Stimulated activated CD4-positive, alpha-beta T cell treated with anti-CD3 and anti-CD28 coated beads, Interleukin-15, amount 100 ng/mL, for 1 hour (primary cell): ENCODE results near the gene USP28.

Source experiments
- DNase-seq, 2 donors: peaks; one replicate each; pipeline ENCODE4 v3.0.0-alpha.2; 2020; ENCODE audit warnings: low read depth in 1 of 2, low spot score in 1 of 2

USP28 gene

GRCh38 chr11:113876798-113877669, 1.7 kb upstream of the USP28 start:
- no peak for DNase-seq

GRCh38 chr11:113876074-113876797, 864 bp upstream of the USP28 start:
- no peak for DNase-seq

DNA sequence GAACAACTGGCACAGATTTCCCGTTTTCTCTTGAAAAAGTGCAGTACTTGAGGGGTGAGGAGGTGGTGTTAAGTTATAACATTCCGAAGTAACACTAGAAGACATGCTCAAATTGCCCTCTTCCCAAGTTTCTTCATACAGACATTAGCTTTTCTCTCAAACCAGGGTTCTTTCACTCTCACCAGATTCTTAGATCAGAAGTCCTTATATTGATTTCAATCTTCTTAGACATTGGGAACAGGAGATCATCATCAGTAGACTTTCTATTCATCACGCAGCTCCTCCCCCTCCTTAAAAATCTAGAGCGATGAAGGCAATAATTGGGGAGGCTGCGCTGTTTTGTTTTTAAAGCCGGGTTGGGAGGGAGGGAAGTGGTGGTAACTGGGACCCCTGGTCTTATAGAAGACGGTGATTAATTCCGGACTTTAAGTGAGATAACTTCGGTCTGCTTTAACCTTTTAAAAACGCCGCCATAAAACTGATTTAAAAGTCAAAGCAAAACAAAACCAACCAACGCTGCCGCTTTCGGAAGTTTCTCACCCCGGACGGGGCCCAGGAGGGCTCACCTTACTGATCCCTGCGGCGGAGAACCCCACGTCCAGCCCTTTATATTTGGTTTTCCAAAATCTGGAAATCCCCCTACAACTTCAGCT, 665 bp downstream of the USP28 start:
- peak in 1 of 2 donors; percentile 33 for DNase-seq

DNA sequence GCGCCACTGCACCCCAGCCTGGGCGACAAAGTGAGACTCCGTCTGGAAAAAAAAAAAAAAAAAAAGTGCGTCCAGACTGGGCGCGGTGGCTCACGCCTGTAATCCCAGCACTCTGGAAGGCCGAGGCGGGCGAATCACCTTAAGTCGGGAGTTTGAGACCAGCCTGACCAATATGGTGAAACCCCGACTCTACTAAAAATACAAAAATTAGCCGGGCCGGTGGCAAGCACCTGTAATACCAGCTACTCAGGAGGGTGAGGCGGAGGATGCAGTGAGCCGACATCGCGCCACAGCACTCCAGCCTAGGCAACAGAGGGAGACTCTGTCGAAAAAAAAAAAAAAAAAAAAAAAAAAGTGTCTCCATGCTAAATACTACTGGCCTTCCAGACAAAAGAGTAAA, 1.3 kb downstream of the USP28 start:
- DNase-seq, result no peak

- DNase-seq, result no peak
Measured at GRCh38 chr11:113873236-113873626, 2.1 kb downstream of the USP28 start.

GRCh38 chr11:113871336-113871735, 4.0 kb downstream of the USP28 start:
- no peak for DNase-seq

DNA sequence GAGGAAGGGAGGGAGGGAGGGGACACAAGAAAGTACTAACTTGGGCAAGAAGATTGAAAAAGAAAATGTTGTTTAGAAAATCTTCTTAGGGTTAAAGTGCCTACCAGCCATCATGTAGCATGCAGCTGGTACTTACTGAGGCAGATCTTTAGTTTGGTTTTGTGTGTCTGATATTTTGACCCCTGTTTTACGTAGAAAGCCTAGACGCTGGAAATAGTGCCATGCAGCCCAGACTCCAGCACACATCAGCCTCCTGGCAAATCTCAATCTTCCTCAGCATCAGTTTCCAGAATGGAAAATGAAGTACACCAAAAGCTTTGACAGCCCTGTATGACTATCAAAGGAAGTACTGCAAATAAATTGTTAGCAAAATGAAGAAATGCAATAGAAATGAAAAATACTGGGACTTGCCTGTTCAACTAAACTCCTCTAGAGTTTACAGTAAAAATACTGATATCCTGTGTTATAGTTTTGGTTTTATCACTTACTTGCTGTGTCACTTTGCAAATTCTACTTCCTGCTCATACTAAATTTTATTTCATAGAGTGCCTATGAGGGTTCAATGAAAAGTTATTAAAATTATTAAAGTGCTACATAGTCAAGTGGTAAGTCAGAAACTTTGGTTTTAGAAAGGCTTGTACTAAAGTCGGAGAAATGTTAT, 7.4 kb downstream of the USP28 start:
- DNase-seq, result no peak

DNA sequence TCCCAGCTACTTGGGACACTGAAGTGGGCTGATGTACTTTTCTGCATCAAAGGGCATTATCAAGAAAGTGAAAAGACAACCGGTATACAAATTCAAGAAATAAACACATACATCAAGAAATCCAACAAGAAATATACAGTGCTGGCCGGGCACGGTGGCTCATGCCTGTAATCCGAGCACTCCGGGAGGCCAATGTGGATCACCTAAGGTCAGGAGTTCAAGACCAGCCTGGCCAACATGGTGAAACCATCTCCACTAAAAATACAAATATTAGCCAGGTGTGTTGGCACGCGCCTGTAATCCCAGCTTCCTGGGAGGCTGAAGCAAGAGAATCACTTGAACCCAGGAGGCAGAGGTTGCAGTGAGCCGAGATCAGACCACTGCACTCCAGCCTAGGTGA, 9.5 kb downstream of the USP28 start:
- DNase-seq, result no peak

- no peak for DNase-seq
Measured at GRCh38 chr11:113864410-113864809, 11.0 kb downstream of the USP28 start.

DNA sequence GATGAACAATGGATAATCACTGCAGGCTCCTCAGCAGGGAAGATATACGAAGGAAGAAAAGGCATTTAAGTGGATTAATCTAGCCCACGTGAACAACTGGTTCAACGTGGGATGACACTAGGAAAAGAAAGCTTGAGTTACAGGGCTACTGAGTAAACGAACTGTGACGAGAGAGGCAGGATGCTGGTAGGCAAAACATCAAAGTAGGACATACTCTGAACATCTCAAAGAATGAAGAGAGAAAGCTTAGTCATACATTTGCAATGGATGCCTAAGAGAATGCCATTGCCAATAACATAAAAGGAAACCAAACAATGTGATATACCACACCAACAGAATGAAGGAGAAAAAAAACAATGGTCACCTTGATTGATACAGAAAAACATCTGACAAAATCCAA, 12.9 kb downstream of the USP28 start:
- DNase-seq, result no peak

DNA sequence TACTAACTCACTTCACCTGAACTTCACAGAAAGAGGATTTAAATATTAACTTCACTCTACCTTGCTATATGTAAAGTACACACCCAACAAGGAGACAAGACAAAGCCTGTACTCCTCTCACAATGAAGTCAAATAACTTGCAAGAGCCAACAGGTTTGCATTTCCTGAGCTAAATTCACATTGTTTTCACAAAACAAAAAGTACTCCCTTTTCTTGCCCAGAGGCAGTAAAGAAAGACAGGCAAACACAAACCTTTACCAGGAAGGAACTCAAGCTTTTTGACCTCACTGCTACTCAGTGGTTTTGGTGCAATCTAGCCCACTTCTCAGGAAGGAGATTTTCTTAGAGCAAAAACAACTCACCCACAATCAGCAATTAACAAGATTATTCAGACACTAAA, 15.7 kb downstream of the USP28 start:
- DNase-seq, result no peak

DNA sequence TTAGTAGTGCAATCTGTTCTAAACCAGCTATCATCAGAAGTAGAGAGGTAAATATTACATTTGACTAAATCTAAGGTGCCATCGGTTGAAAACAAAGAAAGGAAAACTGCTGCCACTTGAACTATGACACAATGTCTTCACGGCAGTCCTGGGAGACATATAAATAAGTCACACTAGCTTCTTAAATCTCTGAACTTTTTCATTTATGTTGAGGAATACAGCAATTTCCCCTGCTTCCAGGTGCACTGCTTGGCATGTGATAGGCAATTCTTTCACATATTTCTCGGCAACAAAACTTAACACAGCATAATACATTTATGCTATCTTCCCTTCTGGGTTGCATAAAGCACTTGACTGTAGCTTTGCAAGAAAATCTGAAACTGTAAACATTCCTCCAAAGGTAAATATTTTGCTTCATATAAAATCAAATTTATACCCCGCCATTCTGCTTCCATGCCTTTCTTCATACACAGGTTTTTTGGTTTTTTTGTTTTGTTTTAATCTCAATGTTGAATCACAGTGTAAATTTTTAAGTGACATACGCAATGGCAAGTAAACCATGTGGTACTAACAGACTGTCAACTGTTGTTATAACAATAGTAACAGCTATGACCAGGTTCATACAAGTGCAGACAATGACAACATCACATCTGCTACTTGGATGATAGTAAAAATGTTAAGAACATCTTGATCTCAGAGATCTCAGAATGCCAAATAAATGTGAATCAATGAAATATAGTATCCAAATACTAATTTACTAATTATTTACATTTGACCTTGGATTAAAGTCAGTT, 18.2 kb downstream of the USP28 start:
- no peak for DNase-seq

GRCh38 chr11:113855803-113856202, 19.6 kb downstream of the USP28 start:
- DNase-seq, result no peak

DNA sequence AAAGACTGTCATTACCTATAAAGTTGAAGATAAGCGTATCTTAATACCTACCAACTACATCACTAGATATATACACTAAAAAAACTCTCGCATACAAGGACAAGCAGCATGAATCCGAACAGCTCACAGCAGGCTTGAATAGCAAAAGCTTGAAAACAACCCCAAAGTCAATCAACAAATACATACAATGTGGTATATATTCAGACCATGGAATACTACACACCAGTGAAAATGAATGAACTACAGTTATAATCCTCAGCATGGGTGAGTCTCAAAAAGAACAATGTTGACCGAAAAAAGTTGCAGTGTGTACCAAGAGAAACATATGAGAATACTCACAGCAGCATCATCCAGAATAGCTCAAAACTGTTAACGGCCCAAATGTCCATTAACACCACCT, 25.2 kb downstream of the USP28 start:
- no peak for DNase-seq

GRCh38 chr11:113849713-113850112, 25.7 kb downstream of the USP28 start:
- no peak for DNase-seq

- DNase-seq, result no peak
Measured at GRCh38 chr11:113847580-113847979, 27.8 kb downstream of the USP28 start.

DNA sequence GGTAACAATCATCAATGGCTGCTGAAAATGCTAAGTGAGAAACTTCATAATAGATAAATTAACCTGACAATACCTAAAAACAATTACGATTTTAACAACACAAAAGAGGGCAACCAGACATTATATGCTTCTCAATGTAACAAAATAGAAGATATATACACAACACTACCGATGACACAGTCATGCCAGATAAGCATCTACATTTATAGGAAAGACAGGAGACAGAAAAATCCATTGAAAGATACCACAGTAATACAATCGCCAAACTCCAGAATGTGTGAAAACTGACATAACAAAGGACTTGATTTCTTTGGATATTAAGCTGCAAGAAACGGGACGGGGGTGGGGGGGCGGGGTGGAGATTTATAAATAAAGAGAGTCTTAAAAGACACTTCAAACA, 28.3 kb downstream of the USP28 start:
- no peak for DNase-seq

DNA sequence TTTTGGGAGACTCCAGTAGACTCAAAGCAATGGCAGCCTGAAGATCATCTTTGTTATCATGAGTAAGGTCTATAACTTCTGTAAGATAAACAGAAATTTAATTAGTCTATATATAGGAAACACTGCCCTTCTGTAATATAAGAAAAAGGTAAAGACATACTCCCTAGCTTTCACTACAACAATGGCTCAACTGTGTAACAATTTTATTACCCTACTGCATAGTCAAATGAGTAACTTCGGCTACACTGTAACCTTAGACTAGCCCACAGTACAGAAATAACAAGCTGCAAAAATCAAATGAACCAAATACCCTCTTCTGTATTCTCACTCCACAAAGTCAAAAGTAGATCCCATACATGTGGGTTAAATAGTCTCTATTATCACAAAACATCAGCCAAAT, 33.7 kb downstream of the USP28 start:
- DNase-seq, result no peak

DNA sequence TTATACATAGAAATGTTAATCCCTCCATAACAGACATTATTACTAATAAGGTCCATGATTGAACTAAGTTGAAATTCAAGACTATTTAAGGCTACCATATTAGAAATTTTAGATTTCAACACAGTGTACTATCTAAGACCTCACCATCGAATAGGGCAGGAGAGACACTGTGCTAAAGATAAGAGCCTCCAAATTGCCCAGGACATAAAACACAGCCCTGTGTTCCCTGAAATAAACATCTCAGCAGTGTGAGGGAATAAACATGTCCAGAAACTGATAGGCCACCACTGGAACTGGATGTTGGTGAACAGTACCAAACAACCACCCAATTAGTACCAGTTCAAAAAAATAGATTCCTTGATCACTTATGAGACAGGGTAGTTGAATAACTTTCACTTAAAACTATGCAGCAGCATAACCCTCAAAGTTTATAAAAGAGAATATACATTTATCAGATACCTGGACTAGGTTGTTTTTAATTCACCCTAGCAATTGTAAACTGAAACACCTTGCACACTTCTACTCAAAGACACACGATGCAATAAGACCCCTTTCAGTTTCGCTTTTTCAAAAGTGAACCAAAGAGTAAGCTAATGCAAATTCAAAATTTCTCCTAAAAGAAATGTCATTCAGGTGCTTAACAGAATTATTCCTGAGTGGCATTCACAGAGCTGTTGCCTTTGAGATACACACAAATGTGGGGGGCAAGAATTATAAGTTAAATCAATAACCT, 34.3 kb downstream of the USP28 start:
- no peak for DNase-seq

GRCh38 chr11:113839842-113840241, 35.5 kb downstream of the USP28 start:
- DNase-seq, result no peak
